D721Med (cell line): ENCODE data around the gene RYR2.

Source experiments
- DNase-seq: peaks from one replicate; pipeline ENCODE4 v3.0.0; 2011; ENCODE audit warnings: low spot score; ENCODE audit not compliant: insufficient read length
- FAIRE-seq: peaks from 2 replicates; lab custom pipeline; 2011; peaks lifted over from hg19 to GRCh38; lab: Jason Lieb, UNC
- CTCF ChIP-seq: IDR thresholded peaks from 2 replicates; pipeline ENCODE4 v1.5.1; 2012; ENCODE audit warnings: mild to moderate bottlenecking, control low read depth; ENCODE audit not compliant: insufficient read depth; ENCODE audit errors: missing control alignments

Gene RYR2

GRCh38 chr1:237152506-237153335 is 110.7 kb downstream of the RYR2 start:
- no peak for TF ChIP-seq CTCF
- DNase-seq (no peak), FAIRE-seq (no peak)

- TF ChIP-seq CTCF, result no peak
- no peak for DNase-seq
- no peak for FAIRE-seq
Measured at GRCh38 chr1:237154157-237154556, 112.2 kb downstream of the RYR2 start.

- TF ChIP-seq CTCF, result no peak
- DNase-seq (no peak), FAIRE-seq (no peak)
Measured at GRCh38 chr1:237164406-237165352, 122.7 kb downstream of the RYR2 start.

- no peak for TF ChIP-seq CTCF
- DNase-seq (no peak), FAIRE-seq (no peak)
Measured at GRCh38 chr1:237166086-237166485, 124.1 kb downstream of the RYR2 start.

- FAIRE-seq (no peak), DNase-seq (no peak)
- no peak for TF ChIP-seq CTCF
Measured at GRCh38 chr1:237166593-237167101, 124.7 kb downstream of the RYR2 start.

- FAIRE-seq (no peak), DNase-seq (no peak)
- no peak for TF ChIP-seq CTCF
Measured at GRCh38 chr1:237170149-237170548, 128.2 kb downstream of the RYR2 start.
